Fibroblast of lung (primary cell): ENCODE results near the gene SIPA1.

ENCODE experiments used
- CTCF ChIP-seq, 2 donors: IDR thresholded peaks in 1 of 2; conservative IDR thresholded peaks in 1 of 2; 1 replicate in 1 of 2; 2 replicates in 1 of 2; pipeline ENCODE4 v1.5.1; 2011 to 2012; ENCODE audit warnings: low read length in 2 of 2, control low read depth in 1 of 2, inconsistent platforms in 1 of 2, low read depth in 1 of 2, mild to moderate bottlenecking in 1 of 2
- EZH2 ChIP-seq: IDR thresholded peaks from 2 replicates; pipeline ENCODE4 v1.5.1; 2012; ENCODE audit warnings: low read length, control low read depth, mild to moderate bottlenecking; ENCODE audit errors: missing control alignments

GRCh38 chr11:65651339-65651588 is 13.4 kb downstream of the SIPA1 start:
- no peak for TF ChIP-seq CTCF (conservative IDR thresholded peaks at IDR 0.05 in 1 of 2, IDR thresholded peaks at IDR 0.05 in 1 of 2; ENCODE audit: low read depth in 1 of 2, low read length in 2 of 2)
- TF ChIP-seq EZH2: no peak
